Measurements from ENCODE around the gene MYOM3.
"Not testable (repeated sequence)": the region's sequence is repeated elsewhere in the genome, so short reads cannot be mapped to it uniquely, and the experiment has no call there.

Gene MYOM3

GRCh38 chr1:24069817-24070216 is 42.1 kb downstream of the MYOM3 start:
- no peak for DNase-seq

- DNase-seq: no peak
Observed at GRCh38 chr1:24067978-24068377, 44.0 kb downstream of the MYOM3 start.

- no peak for DNase-seq
Observed at GRCh38 chr1:24065304-24065703, 46.6 kb downstream of the MYOM3 start.

- DNase-seq: no peak
Observed at GRCh38 chr1:24062221-24062620, 49.7 kb downstream of the MYOM3 start.

GRCh38 chr1:24060482-24060881 is 51.5 kb downstream of the MYOM3 start:
- DNase-seq: no peak

- DNase-seq: no peak
Observed at GRCh38 chr1:24058671-24059455, 53.1 kb downstream of the MYOM3 start.

- DNase-seq: no peak
Observed at GRCh38 chr1:24057171-24057570, 54.8 kb downstream of the MYOM3 start.

GRCh38 chr1:24055681-24056080 is 56.3 kb downstream of the MYOM3 start:
- no peak for DNase-seq

- no peak for DNase-seq
Observed at GRCh38 chr1:24052220-24052619, 59.7 kb downstream of the MYOM3 start.

GRCh38 chr1:24051206-24051945 is 60.6 kb downstream of the MYOM3 start:
- DNase-seq: no peak

GRCh38 chr1:24049733-24050132 is 62.2 kb downstream of the MYOM3 start:
- no peak for DNase-seq

GRCh38 chr1:24048894-24049293 is 63.0 kb downstream of the MYOM3 start:
- DNase-seq: not testable (repeated sequence)

GRCh38 chr1:24048205-24048869 is 63.6 kb downstream of the MYOM3 start:
- DNase-seq: no peak

- no peak for DNase-seq
Observed at GRCh38 chr1:24047110-24047477, 64.8 kb downstream of the MYOM3 start.

GRCh38 chr1:24045771-24046170 is 66.2 kb downstream of the MYOM3 start:
- no peak for DNase-seq

GRCh38 chr1:24044672-24045071 is 67.3 kb downstream of the MYOM3 start:
- not testable (repeated sequence) for DNase-seq

- DNase-seq: no peak
Observed at GRCh38 chr1:24043345-24044032, 68.4 kb downstream of the MYOM3 start.

- DNase-seq: no peak
Observed at GRCh38 chr1:24042315-24042714, 69.6 kb downstream of the MYOM3 start.

- no peak for DNase-seq
Observed at GRCh38 chr1:24036088-24036487, 75.8 kb downstream of the MYOM3 start.

- DNase-seq: peak; percentile 49
Observed at GRCh38 chr1:24032981-24033380, 79.0 kb downstream of the MYOM3 start.

GRCh38 chr1:24030976-24031516 is 80.9 kb downstream of the MYOM3 start:
- DNase-seq: not testable (repeated sequence)

- peak; percentile 70 for DNase-seq
Observed at GRCh38 chr1:24027838-24028468, 84.0 kb downstream of the MYOM3 start.

All from OCI-M1 (cell line).